Gastroesophageal sphincter (tissue), 3 donors: ENCODE results near the gene SPATA6L.

Experiments
- CTCF ChIP-seq, 4 experiments: fragments of 200-600 bp in 2 of 4; fragments of 450-650 bp in 2 of 4; sonication (generic) in 1 of 4; IDR thresholded peaks; one replicate each; pipeline ENCODE4 v1.5.1; 2017 to 2019; ENCODE audit warnings: antibody characterized with exemption in 4 of 4, mild to moderate bottlenecking in 2 of 4, moderate library complexity in 2 of 4
- EP300 ChIP-seq: sonication (generic); formaldehyde crosslinking; IDR thresholded peaks from one replicate; pipeline ENCODE4 v1.6.1; 2017; ENCODE audit warnings: antibody characterized with exemption, mild to moderate bottlenecking
- POLR2A ChIP-seq, 2 donors: fragments of 450-650 bp; IDR thresholded peaks; one replicate each; pipeline ENCODE4 v1.6.1; 2017; ENCODE audit warnings: antibody characterized with exemption in 2 of 2, mild to moderate bottlenecking in 2 of 2, moderate library complexity in 1 of 2
- POLR2AphosphoS5 ChIP-seq: sonication (generic); formaldehyde crosslinking; IDR thresholded peaks from one replicate; pipeline ENCODE4 v1.6.1; 2017; ENCODE audit warnings: antibody characterized with exemption

DNA sequence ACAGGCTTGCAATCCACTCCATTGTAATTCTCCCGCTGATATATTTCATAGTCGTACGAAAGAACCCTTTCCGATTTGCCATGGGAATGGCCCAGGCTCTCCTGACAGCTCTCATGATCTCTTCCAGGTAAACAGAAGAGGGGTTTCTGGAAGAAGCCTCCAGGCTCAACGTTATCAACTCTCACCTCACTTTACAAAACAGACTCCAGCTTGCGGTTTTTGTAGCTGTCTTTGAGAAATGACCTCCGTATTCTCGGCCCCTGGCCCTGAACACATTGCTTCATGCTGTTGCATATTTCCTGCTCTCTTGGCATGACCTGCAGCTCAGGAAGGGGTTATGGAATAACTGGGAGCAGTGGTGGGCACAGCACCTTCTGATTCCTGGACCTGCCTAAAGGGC is 90.3 kb downstream of the SPATA6L start:
- TF ChIP-seq EP300 (no peak), CTCF (IDR thresholded peaks at IDR 0.05) (no peak), POLR2A (IDR thresholded peaks at IDR 0.05) (no peak), POLR2AphosphoS5 (no peak)
